ENCODE measurements around the gene RIN3. TPM values are rescaled to one million over a fixed set of nuclear protein-coding genes. Genes with fewer than 3 reads are reported as not detected.

Gene RIN3
- total RNA-seq, 2 donors from 2014 or later, result 47.4 to 54.2 TPM

- peak overlapping the region; percentile 37 to 38 for H3K27ac ChIP-seq
- no peaks in the 10 kb centered on the region for H3K27me3 ChIP-seq (replicated peaks; ENCODE audit: insufficient read depth)
- peak overlapping the region; percentile 40 for H3K4me3 ChIP-seq
- H3K9me3 ChIP-seq, result no peaks in the 10 kb centered on the region
- DNase-seq (ENCODE audit: low spot score) (no peak), ATAC-seq (ENCODE audit: insufficient number of reproducible peaks, low FRiP score, low read depth) (no peak)
- peaks cover 10% of the 10 kb centered on the region for H3K36me3 ChIP-seq
- no peak for TF ChIP-seq CTCF (IDR thresholded peaks at IDR 0.05)
- H3K4me1 ChIP-seq (ENCODE audit: control insufficient read depth in 1 of 2, low read depth in 2 of 2), result peaks cover 19 to 45% of the 10 kb centered on the region in 2 donors
Measured at GRCh38 chr14:92652413-92653151, 139.0 kb downstream of the RIN3 start.

- Histone ChIP-seq H3K27ac (peak overlapping the region; percentile 28 to 37), H3K4me1 (ENCODE audit: control insufficient read depth in 1 of 2, low read depth in 2 of 2) (peaks cover 15 to 42% of the 10 kb centered on the region in 2 donors), H3K4me3 (peak overlapping the region; percentile 40), H3K36me3 (peaks cover 14% of the 10 kb centered on the region), H3K27me3 (replicated peaks; ENCODE audit: insufficient read depth) (no peaks in the 10 kb centered on the region), H3K9me3 (no peaks in the 10 kb centered on the region)
- TF ChIP-seq CTCF (IDR thresholded peaks at IDR 0.05), result no peak
- DNase-seq (ENCODE audit: low spot score) (no peak), ATAC-seq (ENCODE audit: insufficient number of reproducible peaks, low FRiP score, low read depth) (no peak)
Measured at GRCh38 chr14:92653162-92653651, 139.6 kb downstream of the RIN3 start.

- H3K4me3 ChIP-seq, result peak overlapping the region; percentile 40
- H3K27me3 ChIP-seq (replicated peaks; ENCODE audit: insufficient read depth), result no peaks in the 10 kb centered on the region
- H3K9me3 ChIP-seq, result no peaks in the 10 kb centered on the region
- H3K4me1 ChIP-seq (ENCODE audit: control insufficient read depth in 1 of 2, low read depth in 2 of 2), result peaks cover 5 to 32% of the 10 kb centered on the region in 2 donors
- no peak for DNase-seq (ENCODE audit: low spot score)
- H3K36me3 ChIP-seq, result peaks cover 21% of the 10 kb centered on the region
- no peak for ATAC-seq (ENCODE audit: insufficient number of reproducible peaks, low FRiP score, low read depth)
- TF ChIP-seq CTCF (IDR thresholded peaks at IDR 0.05), result no peak
- peak overlapping the region in 1 of 2 donors; percentile 7 for H3K27ac ChIP-seq
Measured at GRCh38 chr14:92654239-92654901, 140.8 kb downstream of the RIN3 start.

- Histone ChIP-seq H3K27me3 (replicated peaks; ENCODE audit: insufficient read depth) (no peaks in the 10 kb centered on the region), H3K4me1 (ENCODE audit: control insufficient read depth in 1 of 2, low read depth in 2 of 2) (peaks cover 3 to 23% of the 10 kb centered on the region in 2 donors), H3K27ac (peak overlapping the region in 1 of 2 donors; percentile 52), H3K36me3 (peaks cover 24% of the 10 kb centered on the region), H3K4me3 (peak overlapping the region; percentile 32), H3K9me3 (no peaks in the 10 kb centered on the region)
- ATAC-seq (ENCODE audit: insufficient number of reproducible peaks, low FRiP score, low read depth) (no peak), DNase-seq (ENCODE audit: low spot score) (no peak)
- no peak for TF ChIP-seq CTCF (IDR thresholded peaks at IDR 0.05)
Measured at GRCh38 chr14:92655419-92656201, 142.0 kb downstream of the RIN3 start.

Data from thoracic aorta (tissue), 2 donors.